GM18499 (cell line): ENCODE data around the gene SERHL2.
"Not testable (repeated sequence)": the region's sequence is repeated elsewhere in the genome, so short reads cannot be mapped to it uniquely, and the experiment has no call there.

Experiments used
- ATAC-seq: cut with Tn5 transposase; IDR thresholded peaks from one replicate; pipeline ENCODE4 v1.9.1; 2021; ENCODE audit warnings: moderate number of reproducible peaks; ENCODE audit not compliant: insufficient read depth, unreplicated experiment

SERHL2 gene

GRCh38 chr22:42601879-42602465, 48.2 kb downstream of the SERHL2 start:
- no peak for ATAC-seq

GRCh38 chr22:42602470-42602869, 48.7 kb downstream of the SERHL2 start:
- no peak for ATAC-seq

GRCh38 chr22:42603427-42603826, 49.7 kb downstream of the SERHL2 start:
- ATAC-seq, result no peak

GRCh38 chr22:42604403-42604802, 50.6 kb downstream of the SERHL2 start:
- no peak for ATAC-seq

- ATAC-seq, result not testable (repeated sequence)
These were observed 53.9 kb downstream of the SERHL2 start for GRCh38 chr22:42607641-42608040.

GRCh38 chr22:42608136-42608822, 54.5 kb downstream of the SERHL2 start:
- no peak for ATAC-seq

GRCh38 chr22:42608823-42609361, 55.1 kb downstream of the SERHL2 start:
- ATAC-seq, result no peak

- ATAC-seq, result no peak
These were observed 56.4 kb downstream of the SERHL2 start for GRCh38 chr22:42610186-42610585.

GRCh38 chr22:42611051-42611450, 57.3 kb downstream of the SERHL2 start:
- ATAC-seq, result no peak

GRCh38 chr22:42612336-42612735, 58.6 kb downstream of the SERHL2 start:
- ATAC-seq, result no peak

- ATAC-seq, result no peak
These were observed 60.1 kb downstream of the SERHL2 start for GRCh38 chr22:42613872-42614301.

- ATAC-seq, result peak; percentile 58
These were observed 60.7 kb downstream of the SERHL2 start, which contains the start of gene POLDIP3 for GRCh38 chr22:42614312-42615091. Gene POLDIP3, minus strand, starts transcription at chr22:42614883. Its CDS starts 26 bp downstream, at chr22:42614857.

- peak; percentile 38 for ATAC-seq
These were observed 61.5 kb downstream of the SERHL2 start for GRCh38 chr22:42615092-42615859.

- ATAC-seq, result not testable (repeated sequence)
These were observed 62.1 kb downstream of the SERHL2 start for GRCh38 chr22:42615860-42616175.

GRCh38 chr22:42617155-42617983, 63.6 kb downstream of the SERHL2 start:
- no peak for ATAC-seq

- no peak for ATAC-seq
These were observed 65.7 kb downstream of the SERHL2 start for GRCh38 chr22:42619261-42620063.

GRCh38 chr22:42620084-42620483, 66.3 kb downstream of the SERHL2 start:
- ATAC-seq, result no peak

- ATAC-seq, result no peak
These were observed 67.8 kb downstream of the SERHL2 start for GRCh38 chr22:42621505-42622002.
